UCSD-AML1 (cell line): ENCODE results near the gene PTH2.
A peak's percentile ranks its signal among the peaks of the same experiment; 100 is the strongest.
"Not testable (repeated sequence)": the region's sequence is repeated elsewhere in the genome, so short reads cannot be mapped to it uniquely, and the experiment has no call there.

ENCODE experiments used
- DNase-seq: peaks from one replicate; lab custom pipeline; 2025; ENCODE audit not compliant: unreplicated experiment; lab: John Stamatoyannopoulos, UW

The PTH2 gene, protein sequence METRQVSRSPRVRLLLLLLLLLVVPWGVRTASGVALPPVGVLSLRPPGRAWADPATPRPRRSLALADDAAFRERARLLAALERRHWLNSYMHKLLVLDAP

DNA sequence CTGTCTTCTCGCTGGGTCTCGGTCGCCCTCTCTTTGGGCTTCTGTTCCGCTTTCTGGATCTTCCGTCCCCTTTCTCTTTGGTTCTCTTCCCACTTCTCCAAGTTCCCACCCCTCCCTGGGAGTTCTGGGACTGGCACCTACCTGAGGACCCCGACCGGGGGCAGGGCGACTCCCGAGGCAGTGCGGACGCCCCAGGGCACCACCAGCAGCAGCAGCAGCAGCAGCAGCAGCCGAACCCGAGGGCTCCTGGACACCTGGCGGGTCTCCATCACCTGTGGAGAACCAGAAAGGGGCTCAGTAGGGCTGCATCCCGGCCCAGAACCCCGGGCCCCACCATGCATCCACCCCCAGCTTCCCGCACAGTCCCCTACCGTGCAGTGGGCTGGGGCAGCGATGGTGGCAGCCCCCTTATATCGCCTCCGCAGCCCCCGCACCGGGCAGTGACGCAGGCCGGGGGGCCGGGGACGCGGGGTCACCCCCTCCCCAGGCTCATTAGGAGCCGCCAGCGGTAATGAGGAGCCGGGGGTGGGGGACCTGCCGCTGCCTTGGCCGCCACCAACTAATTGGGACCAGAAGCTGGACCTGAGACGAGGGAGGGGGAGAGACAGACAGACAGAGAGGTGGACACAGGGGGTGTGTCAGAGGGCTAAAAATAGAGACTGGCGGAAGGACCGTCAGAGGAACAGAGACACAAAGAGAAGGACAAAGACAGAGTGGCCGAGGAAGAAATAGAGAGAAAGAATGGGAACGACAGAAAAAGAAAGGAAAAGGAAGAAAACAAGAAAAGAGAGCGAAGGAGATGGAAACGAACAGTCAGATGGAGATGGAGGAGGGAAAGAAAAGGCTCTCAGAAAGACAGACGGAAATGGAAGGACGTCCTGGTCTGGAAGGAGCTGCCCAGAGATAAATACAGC lies at the start of gene PTH2:
Gene PTH2, minus strand, starts transcription at position 371 of the 914 bp plus-strand sequence. Its CDS starts 102 bp downstream, at position 269.
- no peak for DNase-seq

DNA sequence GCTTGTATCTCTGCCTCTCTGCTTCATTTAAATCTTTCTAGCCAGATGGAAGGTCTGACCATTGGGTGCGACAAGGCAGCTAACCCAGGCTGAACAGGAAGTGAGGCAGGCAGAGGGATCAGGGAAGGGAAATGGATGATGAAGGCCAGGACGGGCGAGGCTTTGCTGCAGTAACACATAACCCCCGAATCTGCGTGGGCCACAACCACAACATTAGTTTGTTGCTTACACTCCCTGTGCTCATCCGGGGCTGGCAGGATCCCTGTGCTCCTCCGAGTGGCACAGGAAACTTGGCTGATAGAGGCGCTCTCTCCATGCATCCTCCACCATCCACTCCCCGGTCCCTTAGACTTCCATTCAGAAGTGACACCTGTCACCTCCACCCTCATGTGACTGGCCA lies 49.7 kb upstream of the PTH2 start:
- DNase-seq, result no peak

DNA sequence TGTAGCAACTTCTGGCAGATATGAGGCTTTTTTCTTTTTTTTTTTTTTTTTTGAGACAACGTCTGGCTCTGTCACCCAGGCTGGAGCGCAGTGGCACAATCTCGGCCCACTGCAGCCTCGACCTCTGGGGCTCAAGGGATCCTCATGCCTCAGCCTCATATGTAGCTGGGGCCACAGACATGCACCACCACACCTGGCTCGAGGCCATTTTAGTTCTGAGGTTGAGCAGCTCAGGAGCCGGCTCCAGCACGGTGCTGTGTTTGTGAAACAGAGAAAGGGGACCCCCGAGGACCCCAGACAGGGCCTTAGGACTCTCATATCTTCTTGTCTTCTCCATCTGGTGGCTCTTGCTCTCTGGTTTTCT lies 47.4 kb upstream of the PTH2 start:
- DNase-seq, result no peak

DNA sequence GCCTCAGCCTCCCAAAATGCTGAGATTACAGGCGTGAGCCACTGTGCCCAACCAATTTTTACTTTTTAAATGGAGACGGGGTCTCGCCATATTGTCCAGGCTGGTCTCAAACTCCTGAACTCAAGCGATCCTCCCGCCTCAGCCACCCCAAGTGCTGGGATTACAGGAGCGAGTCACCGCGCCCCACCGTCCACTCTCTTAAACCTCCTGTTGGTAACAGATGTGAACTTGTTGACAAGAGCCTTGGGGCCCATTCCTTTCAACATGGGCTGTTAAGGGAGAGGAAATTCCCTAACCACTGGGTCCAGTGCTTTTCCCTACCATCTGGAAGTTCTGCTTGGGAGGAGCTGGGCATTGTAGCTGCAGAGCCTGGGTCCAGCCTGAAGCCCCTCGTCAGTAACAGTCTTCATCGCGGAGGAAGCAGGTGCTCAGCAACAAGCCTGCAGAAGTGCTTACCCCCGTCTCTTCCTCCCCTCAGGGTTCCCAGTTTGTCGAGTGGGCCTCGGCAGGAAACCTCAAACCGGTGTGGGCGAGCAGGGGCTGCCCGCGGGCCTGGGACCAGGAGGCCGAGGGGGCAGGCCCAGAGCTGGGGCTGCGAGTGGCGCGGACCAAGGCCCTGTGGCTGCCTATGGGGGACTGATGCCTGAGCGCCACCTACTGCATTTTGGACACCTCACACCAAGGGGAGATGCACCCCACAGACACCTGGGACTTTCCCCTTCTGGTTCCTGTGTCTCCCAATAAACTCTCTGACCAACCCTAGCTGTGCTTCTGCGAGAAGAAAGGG lies 46.8 kb upstream of the PTH2 start:
- peak; percentile 86 for DNase-seq

DNA sequence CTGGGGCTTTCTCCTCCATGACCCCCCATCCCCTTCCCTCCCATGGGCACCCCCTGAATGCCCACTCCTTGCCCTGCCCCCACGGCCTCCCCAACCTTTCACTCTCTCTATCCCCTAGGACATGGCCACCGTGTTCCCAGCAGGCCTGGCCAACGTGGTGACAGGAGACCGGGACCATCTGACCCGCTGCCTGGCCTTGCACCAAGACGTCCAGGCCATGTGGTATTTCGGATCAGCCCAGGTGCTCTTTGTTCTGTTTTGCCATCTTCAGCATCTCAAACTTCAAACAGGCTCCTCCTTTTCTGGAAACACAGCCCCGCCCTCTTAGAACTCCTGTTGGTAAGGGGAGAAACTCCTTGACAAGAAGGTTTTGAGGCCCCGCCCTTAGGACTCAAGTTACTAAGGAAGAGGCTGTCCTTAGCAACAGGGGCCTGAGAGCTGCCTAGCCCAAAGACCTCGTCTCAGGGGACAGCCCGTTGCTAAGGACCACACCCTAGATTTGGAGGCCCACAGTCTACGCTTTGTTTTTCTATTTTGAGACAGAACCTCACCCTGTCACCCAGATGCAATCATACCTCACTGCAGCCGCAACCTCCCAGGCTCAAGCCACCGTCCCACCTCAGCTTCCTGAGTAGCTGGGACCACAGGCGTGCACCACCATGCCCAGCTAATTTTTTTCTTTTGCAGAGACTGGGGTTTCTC lies 45.7 kb upstream of the PTH2 start:
- peak; percentile 66 for DNase-seq

DNA sequence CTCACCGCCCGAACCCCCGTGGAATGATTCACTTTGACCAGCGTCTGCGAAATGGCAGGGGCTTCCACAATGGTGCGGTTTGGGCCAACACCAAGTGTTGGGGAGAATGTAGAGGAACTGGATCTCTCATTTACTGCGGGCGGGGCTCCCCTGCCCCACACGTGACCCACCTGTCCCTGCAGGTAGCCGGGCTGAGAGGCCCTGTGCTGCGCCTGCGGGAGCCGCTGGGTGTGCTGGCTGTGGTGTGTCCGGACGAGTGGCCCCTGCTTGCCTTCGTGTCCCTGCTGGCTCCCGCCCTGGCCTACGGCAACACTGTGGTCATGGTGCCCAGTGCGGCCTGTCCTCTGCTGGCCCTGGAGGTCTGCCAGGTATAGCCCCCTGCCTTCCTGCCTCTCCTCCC lies 45.0 kb upstream of the PTH2 start:
- DNase-seq, result no peak

DNA sequence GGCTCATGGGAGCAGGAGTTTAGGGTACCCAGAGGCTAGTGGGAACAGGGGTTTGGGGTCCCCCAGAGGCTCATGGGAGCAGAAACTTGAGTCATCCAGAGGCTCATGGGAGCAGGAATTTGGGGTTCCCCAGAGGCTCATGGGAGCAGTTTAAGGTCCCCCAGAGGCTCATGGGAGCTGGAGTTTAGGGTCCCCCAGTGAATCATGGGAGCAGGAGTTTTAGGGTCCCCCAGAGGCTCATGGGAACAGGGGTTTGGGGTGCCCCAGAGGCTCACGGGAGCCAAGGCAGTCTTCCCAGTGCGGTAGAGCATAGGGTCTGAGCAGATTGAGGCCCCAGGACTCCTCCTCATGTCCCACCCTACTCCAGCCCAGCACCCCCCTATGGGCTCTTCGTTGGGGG lies 42.1 kb upstream of the PTH2 start:
- no peak for DNase-seq

DNA sequence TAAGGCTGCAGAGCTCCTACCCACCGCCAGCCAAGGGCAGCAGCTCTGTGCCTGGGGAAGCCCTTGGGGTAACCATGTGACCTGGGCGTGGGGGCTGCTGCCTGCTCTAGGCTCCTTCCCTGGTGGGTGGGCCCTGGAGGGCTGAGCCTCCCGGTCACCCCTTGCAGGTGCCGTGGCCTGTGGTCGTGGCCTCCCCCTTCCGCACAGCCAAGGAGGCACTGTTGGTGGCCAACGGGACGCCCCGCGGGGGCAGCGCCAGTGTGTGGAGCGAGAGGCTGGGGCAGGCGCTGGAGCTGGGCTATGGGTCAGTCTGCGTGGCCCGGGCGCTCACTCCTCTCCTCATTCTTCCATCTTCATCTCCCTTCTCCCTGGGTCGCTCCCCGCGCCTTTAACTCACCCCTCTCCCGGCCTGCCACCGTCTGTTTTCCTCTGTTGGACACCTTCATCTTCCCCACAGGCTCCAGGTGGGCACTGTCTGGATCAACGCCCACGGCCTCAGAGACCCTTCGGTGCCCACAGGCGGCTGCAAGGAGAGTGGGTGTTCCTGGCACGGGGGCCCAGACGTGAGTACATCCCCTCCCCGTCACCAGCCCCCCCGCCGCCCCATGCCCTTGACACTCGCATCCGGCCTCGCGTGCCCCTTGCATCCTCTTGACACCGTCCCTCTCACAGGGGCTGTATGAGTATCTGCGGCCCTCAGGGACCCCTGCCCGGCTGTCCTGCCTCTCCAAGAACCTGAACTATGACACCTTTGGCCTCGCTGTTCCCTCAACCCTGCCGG lies 40.9 kb upstream of the PTH2 start:
- no peak for DNase-seq

DNA sequence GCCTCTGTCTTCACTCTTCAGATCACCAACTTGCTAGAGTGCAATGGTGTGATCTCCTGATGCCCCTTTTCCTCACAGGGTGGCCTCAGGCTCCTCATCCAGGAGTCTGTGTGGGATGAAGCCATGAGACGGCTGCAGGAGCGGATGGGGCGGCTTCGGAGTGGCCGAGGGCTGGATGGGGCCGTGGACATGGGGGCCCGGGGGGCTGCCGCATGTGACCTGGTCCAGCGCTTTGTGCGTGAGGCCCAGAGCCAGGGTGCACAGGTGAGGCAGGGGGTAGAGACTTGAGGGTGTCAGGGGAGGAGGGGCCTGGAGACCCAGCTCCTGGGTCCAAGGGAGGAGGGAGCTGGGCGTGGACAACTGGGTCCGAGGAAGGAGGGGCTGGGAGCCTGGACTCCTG lies 39.3 kb upstream of the PTH2 start:
- DNase-seq, result no peak

DNA sequence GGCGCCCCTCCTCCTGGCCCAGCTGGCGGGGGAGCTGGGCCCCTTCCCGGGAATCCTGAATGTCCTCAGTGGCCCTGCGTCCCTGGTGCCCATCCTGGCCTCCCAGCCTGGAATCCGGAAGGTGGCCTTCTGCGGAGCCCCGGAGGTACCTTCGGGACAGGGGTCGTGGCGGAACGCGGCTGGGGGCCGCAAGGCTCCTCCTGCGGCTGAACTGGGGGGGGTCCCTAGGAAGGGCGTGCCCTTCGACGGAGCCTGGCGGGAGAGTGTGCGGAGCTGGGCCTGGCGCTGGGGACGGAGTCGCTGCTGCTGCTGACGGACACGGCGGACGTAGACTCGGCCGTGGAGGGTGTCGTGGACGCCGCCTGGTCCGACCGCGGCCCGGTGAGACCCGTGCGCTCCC lies 38.4 kb upstream of the PTH2 start:
- no peak for DNase-seq

DNA sequence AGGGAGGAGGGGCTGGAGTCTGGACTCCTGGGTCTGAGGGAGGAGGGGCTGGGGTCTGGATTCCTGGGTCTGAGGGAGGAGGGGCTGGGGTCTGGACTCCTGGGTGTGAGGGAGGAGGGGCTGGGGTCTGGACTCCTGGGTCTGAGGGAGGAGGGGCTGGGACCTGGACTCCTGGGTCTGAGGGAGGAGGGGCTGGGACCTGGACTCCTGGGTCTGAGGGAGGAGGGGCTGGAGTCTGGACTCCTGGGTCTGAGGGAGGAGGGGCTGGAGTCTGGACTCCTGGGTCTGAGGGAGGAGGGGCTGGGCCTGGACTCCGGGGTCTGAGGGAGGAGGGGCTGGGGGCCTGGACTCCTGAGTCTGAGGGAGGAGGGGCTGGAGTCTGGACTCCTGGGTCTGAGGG lies 37.9 kb upstream of the PTH2 start:
- DNase-seq, result not testable (repeated sequence)

DNA sequence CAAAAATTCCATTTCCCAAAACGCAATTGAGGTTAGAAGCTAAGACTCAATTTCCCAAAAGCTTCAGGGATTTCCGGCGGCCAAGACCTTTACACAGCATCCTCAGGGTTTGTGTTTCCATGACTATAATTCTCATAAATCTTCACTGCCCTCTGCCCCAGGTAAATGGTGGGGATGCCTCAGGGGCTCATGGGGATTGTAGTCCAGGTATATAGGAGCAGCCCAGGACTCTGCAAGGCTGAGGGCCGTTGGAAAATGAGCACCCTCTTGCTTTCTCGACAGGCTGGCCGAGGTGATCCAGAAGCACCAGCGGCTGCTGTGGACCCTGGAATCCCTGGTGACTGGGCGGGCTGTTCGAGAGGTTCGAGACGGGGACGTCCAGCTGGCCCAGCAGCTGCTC lies 36.1 kb upstream of the PTH2 start:
- DNase-seq, result no peak

DNA sequence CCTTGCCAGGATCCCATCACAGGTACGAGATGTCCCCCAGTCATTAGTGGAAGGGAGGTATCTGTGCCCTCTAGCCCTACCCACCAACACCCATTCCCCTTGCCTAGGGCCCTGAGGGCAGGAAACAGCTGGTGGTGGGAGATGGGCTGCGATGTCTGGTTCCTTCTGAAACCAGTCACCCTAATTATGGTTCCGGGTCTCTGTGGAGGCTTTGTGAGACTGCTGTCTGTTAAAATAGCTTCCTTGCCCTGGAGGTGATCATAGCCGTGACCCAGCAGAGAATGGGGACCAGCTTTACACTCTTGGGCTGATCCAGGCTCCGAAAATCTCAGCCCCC lies 35.3 kb upstream of the PTH2 start:
- DNase-seq, result no peak

DNA sequence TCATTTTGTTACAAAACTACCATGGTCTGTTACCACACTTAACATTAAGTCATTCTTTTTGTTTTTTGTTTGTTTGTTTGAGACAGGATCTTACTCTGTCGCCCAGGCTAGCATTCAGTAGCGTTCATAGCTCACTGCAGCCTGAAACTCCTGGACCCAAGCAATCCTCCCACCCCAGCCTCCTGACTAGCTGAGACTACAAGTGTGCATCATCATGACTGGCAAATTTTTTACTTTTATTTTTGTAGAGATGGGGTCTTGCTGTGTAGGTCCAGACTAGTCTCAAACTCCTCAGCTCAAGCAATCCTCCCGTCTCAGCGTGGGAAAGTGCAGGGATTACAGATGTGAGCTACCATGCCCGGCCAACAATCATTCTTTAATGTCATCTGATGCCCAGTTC lies 33.1 kb upstream of the PTH2 start:
- no peak for DNase-seq

DNA sequence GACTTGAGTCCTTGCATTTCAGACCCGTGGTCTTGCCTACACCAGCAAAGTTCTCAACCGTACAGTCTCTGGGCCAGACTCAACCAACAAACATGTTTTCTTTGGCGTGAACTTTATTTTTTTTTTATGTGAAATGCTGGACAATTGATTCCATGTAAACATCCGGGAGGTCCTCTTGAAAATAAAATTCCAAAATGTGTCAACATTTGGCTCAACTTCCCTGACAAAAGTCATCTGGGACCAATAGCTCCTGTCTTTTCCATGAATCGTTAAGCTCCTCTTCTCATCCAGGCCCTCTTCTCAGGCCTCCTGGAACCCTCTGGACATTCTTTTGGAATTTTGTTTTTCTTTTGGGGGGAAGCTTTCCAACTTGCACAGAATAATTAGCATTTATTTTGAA lies 32.5 kb upstream of the PTH2 start:
- DNase-seq, result no peak

DNA sequence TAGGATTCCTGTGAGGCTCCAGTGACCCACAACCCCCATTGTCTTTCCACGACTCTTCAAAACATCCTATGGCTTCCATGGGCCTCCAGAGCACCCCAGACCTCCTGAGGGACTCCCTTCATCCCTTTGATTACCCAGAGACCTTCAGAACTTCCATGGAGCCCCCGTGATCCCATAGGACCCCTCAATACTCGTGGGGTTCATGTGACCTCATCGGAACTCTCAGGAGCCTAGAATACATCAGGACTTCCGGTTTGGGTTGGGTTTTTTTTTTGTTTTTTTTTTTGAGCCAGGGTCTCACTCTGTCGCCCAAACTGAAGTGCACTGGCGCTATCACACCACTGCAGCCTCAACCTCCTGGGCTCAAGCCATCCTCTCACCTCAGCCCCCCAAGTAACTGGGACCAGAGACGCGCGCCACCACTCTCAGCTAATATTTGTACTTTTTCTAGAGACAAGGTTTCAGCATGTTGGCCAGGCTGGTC lies 30.6 kb upstream of the PTH2 start:
- no peak for DNase-seq

DNA sequence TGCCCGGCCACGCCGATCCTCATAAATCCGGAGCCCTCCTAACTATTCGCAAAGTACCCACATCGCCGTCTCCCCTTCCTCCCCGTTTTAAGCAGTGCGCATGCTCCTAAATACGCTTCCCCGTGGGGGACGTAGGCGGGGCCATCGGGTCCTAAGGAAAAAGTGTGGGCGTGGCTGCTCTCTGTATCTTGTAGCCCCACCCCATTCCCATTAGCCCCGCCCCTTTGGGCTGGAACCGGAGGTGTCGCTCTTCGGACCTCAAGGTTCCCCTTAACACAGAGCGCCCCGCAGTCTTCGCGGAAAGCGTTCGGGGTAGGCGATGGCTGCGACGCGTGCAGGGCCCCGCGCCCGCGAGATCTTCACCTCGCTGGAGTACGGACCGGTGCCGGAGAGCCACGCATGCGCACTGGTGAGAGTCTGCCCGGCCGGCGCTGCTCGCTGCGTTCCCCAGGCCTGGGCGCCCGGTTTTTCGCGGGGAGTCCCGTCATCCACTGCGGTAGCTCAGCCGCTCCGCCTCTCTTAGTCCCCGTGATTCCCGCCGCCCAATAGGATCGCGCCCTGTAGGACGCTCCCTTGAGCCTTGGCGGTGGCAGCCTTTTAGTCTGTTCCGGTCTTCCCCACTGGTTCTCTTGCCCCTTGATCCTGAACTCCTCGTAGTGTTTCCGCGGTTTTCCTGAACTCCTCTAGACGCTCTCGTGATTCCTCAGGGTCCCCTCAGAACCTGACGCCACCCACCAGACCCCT lies 29.9 kb upstream of the PTH2 start, which contains the start of gene ALDH16A1:
Gene ALDH16A1, plus strand, starts transcription at position 213 of the 744 bp plus-strand sequence. Its CDS starts 107 bp downstream, at position 320.
- peak; percentile 99 for DNase-seq

DNA sequence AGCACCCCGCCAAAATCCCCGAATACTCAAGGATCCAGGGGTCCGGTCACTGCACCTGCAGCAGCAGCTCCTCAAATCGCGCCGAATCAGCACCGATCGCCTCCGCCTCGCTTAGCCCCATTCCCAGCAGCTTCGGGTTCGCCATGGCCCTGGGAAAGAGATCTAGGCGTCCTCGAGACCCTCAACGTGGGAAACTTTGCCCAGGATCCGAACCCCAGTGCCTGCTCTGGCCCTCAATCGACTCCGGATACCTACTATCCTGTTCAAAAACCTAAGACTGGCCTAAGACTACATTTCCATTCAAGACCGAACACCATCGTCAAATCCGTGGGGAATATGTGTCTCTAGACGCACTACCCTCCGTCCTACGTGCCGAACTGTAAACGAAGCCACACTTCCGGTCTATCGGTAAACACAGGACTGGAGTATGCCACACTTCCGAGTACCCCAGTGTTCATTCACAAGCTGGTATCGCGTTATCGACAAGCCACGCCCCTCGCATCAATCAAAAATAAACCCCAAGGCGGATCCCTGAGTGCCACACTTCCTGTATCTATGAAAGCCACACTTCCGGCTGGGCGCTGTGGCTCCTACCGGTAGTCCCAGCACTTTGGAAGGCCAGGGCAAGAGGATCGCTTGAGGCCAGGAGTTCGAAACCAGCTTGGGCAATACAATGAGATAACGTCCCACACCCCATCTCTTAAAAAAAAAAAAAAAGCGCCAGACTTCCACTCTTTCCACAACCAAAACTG lies 28.4 kb upstream of the PTH2 start, which contains the start of gene PIH1D1:
Gene PIH1D1, minus strand, starts transcription at position 385 of the 752 bp plus-strand sequence. Its CDS starts 240 bp downstream, at position 145.
- DNase-seq, result peak; percentile 95

DNA sequence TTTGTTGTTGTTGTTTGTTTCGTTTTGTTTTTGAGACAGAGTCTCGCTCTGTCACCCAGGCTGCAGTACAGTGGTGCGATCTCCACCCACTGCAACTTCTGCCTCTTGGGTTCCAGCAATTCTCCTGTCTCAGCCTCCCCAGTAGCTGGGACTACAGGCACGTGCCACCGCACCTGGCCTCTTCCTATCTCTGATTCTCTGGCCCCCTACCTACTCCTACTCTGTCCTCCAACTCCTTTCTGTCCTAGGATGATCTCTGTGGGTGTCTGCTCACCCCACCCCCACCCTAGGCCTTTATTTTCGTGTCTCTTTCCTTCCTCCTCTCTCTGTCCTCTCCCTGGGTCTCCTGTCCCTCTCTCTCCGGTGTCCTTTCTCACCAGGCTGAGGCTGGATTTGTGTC lies 27.2 kb upstream of the PTH2 start:
- DNase-seq, result no peak
